ENCODE data around the gene MMP11.
"Not testable (repeated sequence)": the region's sequence is repeated elsewhere in the genome, so short reads cannot be mapped to it uniquely, and the experiment has no call there.

The MMP11 gene

DNA sequence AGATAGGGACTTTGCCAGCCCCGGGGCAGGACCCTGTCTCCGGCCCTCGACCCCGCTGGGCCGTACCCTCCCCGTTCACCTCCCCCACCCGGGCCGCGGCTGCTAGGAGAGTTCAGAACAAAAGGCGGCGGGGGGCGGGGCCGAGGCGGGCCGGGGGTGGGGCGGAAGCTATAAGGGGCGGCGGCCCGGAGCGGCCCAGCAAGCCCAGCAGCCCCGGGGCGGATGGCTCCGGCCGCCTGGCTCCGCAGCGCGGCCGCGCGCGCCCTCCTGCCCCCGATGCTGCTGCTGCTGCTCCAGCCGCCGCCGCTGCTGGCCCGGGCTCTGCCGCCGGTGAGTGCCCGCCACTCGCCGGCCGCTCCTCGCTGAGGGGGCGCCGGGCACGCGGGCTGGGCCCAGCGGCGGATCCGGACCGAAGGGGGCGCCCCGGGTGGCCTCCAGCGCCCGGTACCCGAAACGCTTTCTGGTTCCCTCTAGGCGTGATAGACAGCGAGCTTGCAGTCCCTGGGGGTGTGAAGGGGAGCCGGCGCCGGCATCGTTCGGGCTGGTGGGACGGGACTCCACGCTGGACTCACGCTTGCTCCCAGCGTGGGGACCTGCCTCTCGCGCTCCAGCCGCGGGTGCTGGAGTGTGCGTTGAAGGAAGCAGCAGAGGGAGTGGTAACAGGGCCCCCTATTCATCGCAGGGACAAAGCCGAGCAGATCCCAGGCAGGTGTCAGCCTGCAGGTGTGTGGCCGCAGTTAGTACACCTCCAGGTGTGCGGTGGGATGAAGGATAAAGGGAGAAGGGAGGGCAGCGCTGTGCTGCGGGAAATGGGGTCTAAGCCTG is at the start of gene MMP11:
TSS of gene MMP11 (plus strand) at position 201 of the 825 bp plus-strand sequence. CDS start at position 223, 22 bp downstream.
- DNase-seq (ENCODE audit: low read depth in 2 of 2): peak in 1 of 2 donors; percentile 45

DNA sequence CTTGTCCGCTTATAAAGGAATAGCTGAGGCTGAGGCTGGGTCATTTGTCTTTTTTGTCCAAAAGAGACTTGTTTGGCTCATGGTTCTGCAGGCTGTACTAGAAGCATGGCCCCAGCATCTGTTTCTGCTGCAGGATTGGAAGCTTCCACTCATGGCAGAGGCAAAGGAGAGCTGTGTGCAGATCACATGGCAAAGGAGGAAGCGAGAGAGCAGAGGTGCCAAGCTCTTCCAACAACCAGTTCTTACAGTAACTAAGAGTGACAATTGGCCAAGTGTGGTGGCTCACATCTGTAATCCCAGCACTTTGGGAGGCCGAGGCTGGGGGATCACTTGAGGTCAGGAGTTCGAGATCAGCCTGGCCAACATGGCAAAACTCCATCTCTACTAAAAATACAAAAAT is 44.5 kb upstream of the MMP11 start:
- not testable (repeated sequence) for DNase-seq (ENCODE audit: low read depth in 2 of 2)

DNA sequence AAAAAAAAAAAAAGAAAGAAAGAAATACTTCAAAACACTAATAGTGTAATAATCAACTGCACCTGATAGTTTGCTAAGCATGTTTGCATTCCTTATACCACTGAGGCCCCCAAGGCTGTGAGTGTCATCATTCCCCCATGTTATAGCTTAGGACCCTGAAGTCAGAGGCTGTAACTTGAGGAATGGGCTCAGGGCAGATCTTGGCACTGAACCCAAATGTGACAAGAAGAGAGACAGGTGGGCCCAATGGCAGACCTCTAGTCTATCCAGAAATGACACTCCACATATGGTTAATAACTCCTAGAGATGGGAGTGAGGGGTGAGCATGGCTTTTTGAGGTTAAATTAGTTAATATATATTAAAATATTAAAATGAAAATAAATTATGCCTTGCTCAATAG is 35.0 kb upstream of the MMP11 start:
- DNase-seq (ENCODE audit: low read depth in 2 of 2): no peak

DNA sequence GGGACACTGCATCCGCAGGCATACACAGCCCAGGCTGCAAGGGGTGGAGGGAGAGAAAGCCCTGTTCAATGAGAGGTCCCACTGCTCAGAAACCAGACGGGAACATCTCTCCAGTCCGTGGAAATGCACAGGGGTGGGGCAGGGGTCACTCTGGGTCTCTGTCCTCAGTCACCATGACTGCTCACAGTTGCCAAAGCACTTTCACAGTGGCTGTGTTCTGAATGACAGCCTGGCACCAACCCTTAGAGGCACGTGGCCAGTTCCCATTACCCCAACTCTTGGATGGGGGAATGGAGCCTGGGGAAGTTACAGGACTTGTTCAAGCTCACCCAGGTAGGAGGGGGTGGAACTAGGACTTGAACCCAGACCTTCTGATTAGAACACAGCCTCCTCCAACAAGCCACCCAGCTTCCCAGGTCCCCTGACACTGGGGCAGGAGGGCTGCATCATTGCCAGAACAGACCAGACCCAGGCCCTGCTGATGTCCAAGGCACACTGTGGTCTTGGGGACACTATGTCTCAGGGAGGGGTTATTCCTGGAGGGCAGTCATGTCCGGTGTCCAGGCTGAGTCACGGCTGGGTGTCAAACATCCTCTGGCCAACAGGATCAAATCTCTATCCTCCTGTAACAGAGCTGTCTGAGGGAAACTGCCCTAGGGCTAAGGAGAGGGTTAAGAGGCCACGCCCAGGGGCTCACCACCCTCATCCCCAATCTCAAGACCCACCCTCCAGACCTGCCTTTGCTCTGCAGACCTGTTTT is 30.0 kb upstream of the MMP11 start:
- DNase-seq (ENCODE audit: low read depth in 2 of 2): no peak

- DNase-seq (ENCODE audit: low read depth in 2 of 2): no peak
Measured at GRCh38 chr22:23743303-23743705, 29.3 kb upstream of the MMP11 start.

DNA sequence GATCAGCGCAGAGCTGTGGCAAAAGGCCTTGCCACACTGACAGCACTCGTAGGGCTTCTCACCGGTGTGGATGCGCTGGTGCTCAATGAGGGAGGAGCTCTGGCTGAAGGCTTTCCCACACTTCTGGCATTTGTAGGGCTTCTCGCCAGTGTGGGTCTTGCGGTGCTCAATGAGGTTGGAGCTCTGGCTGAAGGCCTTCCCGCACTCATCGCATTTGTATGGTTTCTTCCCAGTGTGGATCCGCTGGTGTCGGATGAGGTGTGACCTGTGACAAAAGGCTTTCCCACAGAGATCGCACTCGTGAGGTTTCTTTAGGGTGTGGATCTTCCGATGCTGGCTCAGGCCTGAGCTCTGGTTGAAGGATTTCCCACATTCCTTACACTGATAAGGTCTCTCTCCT is 28.6 kb upstream of the MMP11 start:
- no peak for DNase-seq (ENCODE audit: low read depth in 2 of 2)

GRCh38 chr22:23744485-23744884 is 28.2 kb upstream of the MMP11 start:
- DNase-seq (ENCODE audit: low read depth in 2 of 2): no peak

DNA sequence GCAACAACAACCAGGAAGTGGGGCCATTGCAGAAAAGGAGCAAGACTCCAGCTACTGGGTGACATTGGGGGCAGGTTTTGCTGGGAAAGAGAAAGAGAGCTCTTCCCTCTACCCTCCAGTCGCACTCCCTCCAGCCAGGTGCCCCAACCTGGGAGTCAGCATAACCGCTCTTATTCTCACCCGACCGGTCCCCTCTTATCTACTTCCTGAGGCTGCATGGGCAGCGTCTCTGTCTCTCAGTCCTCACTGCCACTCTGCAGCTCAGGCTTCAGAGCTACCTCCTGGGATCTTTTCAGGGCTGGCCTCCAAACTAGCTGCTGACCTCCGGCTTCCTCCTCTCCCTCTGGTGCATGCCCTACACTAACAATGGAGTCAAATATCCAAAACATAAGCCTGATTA is 26.9 kb upstream of the MMP11 start:
- DNase-seq (ENCODE audit: low read depth in 2 of 2): no peak

DNA sequence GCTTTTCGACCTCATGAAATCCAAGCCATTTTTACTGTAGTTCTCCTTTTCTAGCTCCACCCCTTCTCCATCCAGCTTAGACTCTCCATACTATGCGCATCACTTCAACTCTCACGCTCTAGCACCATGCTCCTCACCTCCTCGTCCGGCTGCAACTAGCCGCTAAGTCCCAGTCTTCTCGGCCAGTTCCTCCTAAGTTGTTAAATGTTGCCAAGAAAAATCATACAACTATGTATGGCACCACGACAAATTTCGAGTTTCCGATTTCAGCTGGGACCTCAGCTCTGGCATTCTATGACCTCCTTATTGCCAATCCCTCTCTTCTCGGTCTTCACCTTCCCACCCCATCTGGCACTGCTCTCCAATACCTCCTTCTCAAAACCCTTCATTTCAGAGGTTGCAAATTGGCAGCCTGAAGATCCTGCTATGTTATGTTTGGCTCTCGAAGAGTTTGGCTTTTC is 22.8 kb upstream of the MMP11 start:
- no peak for DNase-seq (ENCODE audit: low read depth in 2 of 2)

- DNase-seq (ENCODE audit: low read depth in 2 of 2): no peak
Measured at GRCh38 chr22:23750367-23750713, 22.3 kb upstream of the MMP11 start.

DNA sequence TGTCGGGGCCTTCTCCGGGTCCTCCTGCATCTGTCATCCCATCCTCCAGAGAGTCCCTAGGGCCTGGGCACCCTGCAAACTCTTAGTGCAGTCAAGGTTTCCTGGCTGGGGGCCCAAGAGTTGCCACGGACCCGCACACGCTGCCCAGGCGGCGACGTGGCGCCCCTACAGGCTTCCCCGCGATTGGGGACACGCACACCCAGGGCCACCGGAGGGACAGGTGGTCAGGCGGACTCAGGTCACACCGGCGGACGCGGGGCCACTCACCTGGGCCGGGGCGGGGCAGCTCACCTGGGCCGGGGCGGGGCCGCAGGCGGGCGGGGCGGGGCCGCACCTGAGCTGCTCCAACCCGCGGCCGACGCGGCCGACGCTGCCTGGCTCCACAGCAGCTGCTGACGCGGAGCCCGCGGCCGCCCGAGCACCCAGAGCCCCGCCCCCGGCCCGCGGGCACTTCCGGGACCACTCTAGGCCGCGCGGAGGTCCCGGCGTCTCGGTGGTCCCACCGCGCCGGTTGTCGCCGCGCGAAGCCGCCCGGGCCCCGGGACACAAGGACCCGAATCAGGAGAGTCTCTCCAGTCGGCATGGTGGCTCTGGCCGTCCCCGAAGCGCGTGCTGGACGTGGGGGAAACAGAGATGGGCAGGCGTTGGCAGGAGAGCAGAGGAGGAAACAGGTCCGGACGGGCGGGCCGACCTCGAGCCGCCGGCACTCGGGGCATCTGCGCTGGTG is 21.8 kb upstream of the MMP11 start, which contains the start of gene ZNF70:
TSS of gene ZNF70 (minus strand) at position 399 of the 727 bp plus-strand sequence. CDS start 5,972 bp downstream, outside the sequence.
- DNase-seq (ENCODE audit: low read depth in 2 of 2): peak; percentile 70 to 71

DNA sequence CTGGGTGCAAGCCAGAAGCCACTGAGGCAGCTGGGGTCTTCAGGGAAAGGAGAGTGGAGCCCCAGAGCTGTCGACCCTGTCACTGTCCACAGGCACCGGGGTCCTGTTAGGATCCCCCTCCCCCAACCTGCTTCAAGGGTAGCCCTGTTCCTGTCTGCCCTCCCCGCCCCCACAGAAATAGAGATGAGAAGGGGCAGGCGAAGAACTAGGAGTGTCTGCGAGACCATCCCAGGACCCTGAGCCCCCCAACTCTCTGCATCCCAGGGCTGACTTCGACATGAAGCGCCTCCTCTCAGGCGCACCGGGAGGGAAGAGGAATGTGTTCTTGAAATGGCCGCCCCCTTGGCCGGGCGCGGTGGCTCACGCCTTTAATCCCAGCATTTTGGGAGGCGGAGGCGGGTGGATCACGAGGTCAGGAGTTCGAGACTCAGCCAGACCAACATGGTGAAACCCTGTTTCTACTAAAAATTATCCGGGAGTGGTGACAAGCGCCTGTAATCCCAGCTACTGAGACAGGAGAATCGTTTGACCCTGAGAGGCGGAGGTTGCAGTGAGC is 21.1 kb upstream of the MMP11 start:
- DNase-seq (ENCODE audit: low read depth in 2 of 2): no peak

DNA sequence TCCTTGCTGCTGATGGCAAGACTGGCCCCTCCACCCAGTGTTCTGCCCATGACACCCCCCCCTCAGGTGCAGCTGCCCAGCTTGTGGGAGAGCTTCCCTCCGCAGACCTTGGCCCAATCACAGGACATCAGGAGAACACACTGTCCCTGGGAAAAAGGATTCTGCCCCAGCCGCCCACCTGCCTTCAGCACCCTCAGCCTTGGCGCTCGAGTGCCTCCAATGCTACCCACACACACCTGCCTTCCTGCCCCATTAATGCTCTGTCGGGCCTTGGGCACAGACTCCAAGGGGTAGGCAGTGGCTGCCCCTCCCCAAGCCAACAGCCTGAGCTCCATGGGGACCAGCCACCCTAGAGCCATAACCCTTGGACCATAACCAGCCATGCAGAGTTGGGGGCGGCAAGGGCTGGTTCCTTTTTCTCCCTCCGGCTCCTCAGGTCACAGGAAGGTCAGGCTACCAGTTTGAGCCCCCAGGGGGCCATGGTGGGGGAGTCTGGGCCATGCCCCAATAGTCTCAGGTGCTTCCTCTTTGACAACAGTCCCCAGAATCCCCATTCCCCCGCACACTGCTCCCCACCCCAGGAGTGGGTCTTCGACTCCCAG is 20.5 kb upstream of the MMP11 start:
- no peak for DNase-seq (ENCODE audit: low read depth in 2 of 2)

DNA sequence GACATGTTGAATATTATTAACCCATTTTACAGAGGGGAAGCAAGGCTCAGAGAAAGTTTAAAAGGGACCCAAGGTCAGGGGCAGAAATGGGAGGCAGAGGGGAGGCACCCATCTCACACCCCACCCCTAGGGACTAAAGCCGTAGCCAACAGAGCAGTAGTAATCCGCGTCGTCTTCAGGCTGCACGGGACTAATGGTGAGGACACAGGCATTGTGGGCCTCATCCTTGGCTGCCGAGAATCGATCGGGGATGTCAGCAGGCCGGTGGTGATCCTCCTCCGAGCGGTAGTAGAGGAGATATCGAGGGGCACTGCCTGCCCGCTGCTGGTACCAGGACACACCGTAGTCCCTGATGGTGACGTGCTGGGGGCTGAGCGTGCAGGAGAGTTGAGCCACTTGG is 19.9 kb upstream of the MMP11 start:
- DNase-seq (ENCODE audit: low read depth in 2 of 2): no peak

- no peak for DNase-seq (ENCODE audit: low read depth in 2 of 2)
Measured at GRCh38 chr22:23753385-23753784, 19.3 kb upstream of the MMP11 start.

DNA sequence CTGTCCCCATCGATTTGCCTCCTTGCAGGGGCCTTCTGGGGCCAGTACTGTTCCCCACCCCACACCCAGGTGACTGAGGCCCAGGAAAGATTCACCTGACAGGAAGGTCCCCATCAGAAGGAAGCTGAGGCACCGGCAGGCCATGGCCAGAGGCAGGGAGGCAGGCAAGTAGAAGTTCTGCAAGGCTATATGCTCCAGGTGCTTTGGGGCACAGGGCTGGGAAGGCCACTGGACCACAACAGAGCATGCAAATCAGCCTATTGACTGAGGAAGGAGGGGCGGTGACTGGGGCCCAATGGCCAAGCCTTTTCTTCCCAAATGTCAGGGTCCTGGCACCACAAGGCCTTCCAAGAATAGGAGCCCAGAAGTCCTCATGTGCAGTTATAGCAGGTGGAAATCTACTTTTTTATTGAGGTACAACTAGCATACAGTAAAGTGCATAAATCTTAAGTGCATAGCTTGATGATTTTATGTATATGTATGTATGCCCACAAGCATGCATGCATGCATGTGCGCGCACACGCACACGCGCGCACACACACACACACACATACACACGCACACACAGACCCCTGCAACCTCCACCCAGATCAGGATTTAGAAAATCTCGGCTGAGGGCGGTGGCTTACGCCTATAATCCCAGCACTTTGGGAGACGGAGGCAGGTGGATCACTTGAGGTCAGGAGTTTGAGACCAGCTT is 18.3 kb upstream of the MMP11 start, which contains the start of gene VPREB3:
TSS of gene VPREB3 (minus strand) at position 206 of the 700 bp plus-strand sequence. CDS start at position 144, 62 bp downstream.
- DNase-seq (ENCODE audit: low read depth in 2 of 2): no peak

GRCh38 chr22:23754980-23755636 is 17.5 kb upstream of the MMP11 start:
- DNase-seq (ENCODE audit: low read depth in 2 of 2): no peak

- DNase-seq (ENCODE audit: low read depth in 2 of 2): no peak
Measured at GRCh38 chr22:23755711-23756110, 16.9 kb upstream of the MMP11 start.

DNA sequence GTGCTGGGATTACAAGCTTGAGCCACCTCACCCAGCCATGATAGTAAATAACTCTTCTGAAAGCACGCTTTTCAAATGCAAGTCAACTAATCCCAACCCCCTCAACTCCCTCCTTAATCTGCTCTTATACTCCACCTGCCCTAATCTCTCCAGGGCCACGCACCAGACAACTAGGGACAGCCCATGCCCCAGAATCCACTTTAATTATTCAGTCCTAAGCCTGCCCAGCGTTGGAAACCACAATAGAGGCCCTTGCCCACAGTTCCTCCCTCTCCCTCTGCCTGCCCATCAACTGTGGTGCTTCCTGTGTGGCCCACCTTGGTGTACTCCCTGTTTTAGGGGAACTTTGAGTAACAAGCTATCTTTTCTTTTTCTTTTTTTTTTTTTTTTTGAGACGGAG is 15.8 kb upstream of the MMP11 start:
- DNase-seq (ENCODE audit: low read depth in 2 of 2): no peak

GRCh38 chr22:23759566-23759965 is 13.1 kb upstream of the MMP11 start:
- DNase-seq (ENCODE audit: low read depth in 2 of 2): no peak
